ENCODE results near the gene PPP1CC. TPM values are rescaled to one million over a fixed set of nuclear protein-coding genes. Genes with fewer than 3 reads are reported as not detected.
"Not testable (repeated sequence)": the region's sequence is repeated elsewhere in the genome, so short reads cannot be mapped to it uniquely, and the experiment has no call there.

Gene PPP1CC
- total and polyA plus RNA-seq, 2 donors = 110 to 203 TPM

GRCh38 chr12:110726708-110727369 lies 15.9 kb downstream of the PPP1CC start:
- Histone ChIP-seq H3K27ac (ENCODE audit: low read depth) (no peak overlapping the region), H3K4me3 (ENCODE audit: low read depth, low read length) (no peak overlapping the region), H3K4me1 (ENCODE audit: insufficient read depth) (peaks cover 2% of the 10 kb centered on the region), H3K36me3 (ENCODE audit: insufficient read depth) (peaks cover 3% of the 10 kb centered on the region)
- DNase-seq (ENCODE audit: extremely low spot score) = no peak
- WGBS = 91% methylated on average over 9 of the region's 9 CpGs

- H3K27ac ChIP-seq (ENCODE audit: low read depth) = no peak overlapping the region
- peaks cover 3% of the 10 kb centered on the region for H3K36me3 ChIP-seq (ENCODE audit: insufficient read depth)
- WGBS = 94% methylated on average over 4 of the region's 4 CpGs
- no peaks in the 10 kb centered on the region for H3K4me1 ChIP-seq (ENCODE audit: insufficient read depth)
- DNase-seq (ENCODE audit: extremely low spot score) = no peak
- no peak overlapping the region for H3K4me3 ChIP-seq (ENCODE audit: low read depth, low read length)
Observed at GRCh38 chr12:110726028-110726427, 16.7 kb downstream of the PPP1CC start.

- H3K4me1 ChIP-seq (ENCODE audit: insufficient read depth) = no peaks in the 10 kb centered on the region
- no peak for DNase-seq (ENCODE audit: extremely low spot score)
- no peak overlapping the region for H3K27ac ChIP-seq (ENCODE audit: low read depth)
- H3K36me3 ChIP-seq (ENCODE audit: insufficient read depth) = peaks cover 3% of the 10 kb centered on the region
- H3K4me3 ChIP-seq (ENCODE audit: low read depth, low read length) = no peak overlapping the region
- 82% methylated on average over 4 of the region's 4 CpGs for WGBS
Observed at GRCh38 chr12:110725267-110725666, 17.4 kb downstream of the PPP1CC start.

GRCh38 chr12:110722892-110723291 lies 19.8 kb downstream of the PPP1CC start:
- H3K36me3 ChIP-seq (ENCODE audit: insufficient read depth); H3K4me1 ChIP-seq (ENCODE audit: insufficient read depth); DNase-seq (ENCODE audit: extremely low spot score); H3K27ac ChIP-seq (ENCODE audit: low read depth); H3K4me3 ChIP-seq (ENCODE audit: low read depth, low read length): not testable (repeated sequence)
- WGBS = 71% methylated on average over 3 of the region's 3 CpGs

- Histone ChIP-seq H3K4me3 (ENCODE audit: low read depth, low read length) (no peak overlapping the region), H3K27ac (ENCODE audit: low read depth) (no peak overlapping the region), H3K4me1 (ENCODE audit: insufficient read depth) (no peaks in the 10 kb centered on the region), H3K36me3 (ENCODE audit: insufficient read depth) (peaks cover 3% of the 10 kb centered on the region)
- DNase-seq (ENCODE audit: extremely low spot score) = no peak
Observed at GRCh38 chr12:110721570-110721969, 21.1 kb downstream of the PPP1CC start.

- Histone ChIP-seq H3K27ac (ENCODE audit: low read depth) (no peak overlapping the region), H3K4me1 (ENCODE audit: insufficient read depth) (no peaks in the 10 kb centered on the region), H3K4me3 (ENCODE audit: low read depth, low read length) (no peak overlapping the region), H3K36me3 (ENCODE audit: insufficient read depth) (peaks cover 3% of the 10 kb centered on the region)
- no peak for DNase-seq (ENCODE audit: extremely low spot score)
Observed at GRCh38 chr12:110720516-110720915, 22.2 kb downstream of the PPP1CC start.

GRCh38 chr12:110718222-110718908 lies 24.3 kb downstream of the PPP1CC start:
- no peak for DNase-seq (ENCODE audit: extremely low spot score)
- peaks cover 3% of the 10 kb centered on the region for H3K36me3 ChIP-seq (ENCODE audit: insufficient read depth)
- WGBS = 90% methylated on average over 7 of the region's 7 CpGs
- H3K4me3 ChIP-seq (ENCODE audit: low read depth, low read length) = no peak overlapping the region
- H3K4me1 ChIP-seq (ENCODE audit: insufficient read depth) = no peaks in the 10 kb centered on the region
- H3K27ac ChIP-seq (ENCODE audit: low read depth) = no peak overlapping the region

- no peak for DNase-seq (ENCODE audit: extremely low spot score)
- H3K27ac ChIP-seq (ENCODE audit: low read depth) = no peak overlapping the region
- H3K36me3 ChIP-seq (ENCODE audit: insufficient read depth) = no peaks in the 10 kb centered on the region
- 97% methylated on average over 3 of the region's 3 CpGs for WGBS
- H3K4me1 ChIP-seq (ENCODE audit: insufficient read depth) = no peaks in the 10 kb centered on the region
- no peak overlapping the region for H3K4me3 ChIP-seq (ENCODE audit: low read depth, low read length)
Observed at GRCh38 chr12:110717037-110717436, 25.7 kb downstream of the PPP1CC start.

GRCh38 chr12:110708917-110709316 lies 33.8 kb downstream of the PPP1CC start:
- no peak for DNase-seq (ENCODE audit: extremely low spot score)
- WGBS = 98% methylated on average over 4 of the region's 4 CpGs
- H3K36me3 ChIP-seq (ENCODE audit: insufficient read depth) = no peaks in the 10 kb centered on the region
- H3K4me3 ChIP-seq (ENCODE audit: low read depth, low read length) = no peak overlapping the region
- H3K27ac ChIP-seq (ENCODE audit: low read depth) = no peak overlapping the region
- H3K4me1 ChIP-seq (ENCODE audit: insufficient read depth) = no peaks in the 10 kb centered on the region

- H3K36me3 ChIP-seq (ENCODE audit: insufficient read depth) = no peaks in the 10 kb centered on the region
- 64% methylated on average over 3 of the region's 3 CpGs for WGBS
Observed at GRCh38 chr12:110705309-110705708, 37.4 kb downstream of the PPP1CC start.

GRCh38 chr12:110704750-110705149 lies 37.9 kb downstream of the PPP1CC start:
- 37% methylated on average over 5 of the region's 5 CpGs for WGBS
- H3K4me3 ChIP-seq (ENCODE audit: low read depth, low read length) = no peak overlapping the region
- no peak overlapping the region for H3K27ac ChIP-seq (ENCODE audit: low read depth)
- no peaks in the 10 kb centered on the region for H3K4me1 ChIP-seq (ENCODE audit: insufficient read depth)
- DNase-seq (ENCODE audit: extremely low spot score) = no peak
- no peaks in the 10 kb centered on the region for H3K36me3 ChIP-seq (ENCODE audit: insufficient read depth)

More at GRCh38 chr12:110705309-110705708, 37.4 kb downstream of the PPP1CC start:
- Histone ChIP-seq H3K27ac (ENCODE audit: low read depth) (no peak overlapping the region), H3K4me3 (ENCODE audit: low read depth, low read length) (no peak overlapping the region), H3K4me1 (ENCODE audit: insufficient read depth) (no peaks in the 10 kb centered on the region)
- DNase-seq (ENCODE audit: extremely low spot score) = no peak

GRCh38 chr12:110704231-110704630 lies 38.5 kb downstream of the PPP1CC start:
- DNase-seq (ENCODE audit: extremely low spot score) = no peak
- Histone ChIP-seq H3K36me3 (ENCODE audit: insufficient read depth) (no peaks in the 10 kb centered on the region), H3K4me3 (ENCODE audit: low read depth, low read length) (no peak overlapping the region), H3K27ac (ENCODE audit: low read depth) (no peak overlapping the region), H3K4me1 (ENCODE audit: insufficient read depth) (no peaks in the 10 kb centered on the region)
- WGBS = 96% methylated on average over 5 of the region's 5 CpGs

GRCh38 chr12:110702081-110702480 lies 40.6 kb downstream of the PPP1CC start:
- whole genome bisulfite sequencing = 96% methylated on average over 5 of the region's 5 CpGs
- no peak for DNase-seq (ENCODE audit: extremely low spot score)

GRCh38 chr12:110699591-110700445 lies 42.9 kb downstream of the PPP1CC start:
- WGBS = 67% methylated on average over 28 of the region's 28 CpGs
- no peak for DNase-seq (ENCODE audit: extremely low spot score)
- no peak overlapping the region for H3K27ac ChIP-seq (ENCODE audit: low read depth)
- no peaks in the 10 kb centered on the region for H3K36me3 ChIP-seq (ENCODE audit: insufficient read depth)
- no peaks in the 10 kb centered on the region for H3K4me1 ChIP-seq (ENCODE audit: insufficient read depth)
- no peak overlapping the region for H3K4me3 ChIP-seq (ENCODE audit: low read depth, low read length)

More at GRCh38 chr12:110702081-110702480, 40.6 kb downstream of the PPP1CC start:
- Histone ChIP-seq H3K4me1 (ENCODE audit: insufficient read depth) (no peaks in the 10 kb centered on the region), H3K27ac (ENCODE audit: low read depth) (no peak overlapping the region), H3K36me3 (ENCODE audit: insufficient read depth) (no peaks in the 10 kb centered on the region), H3K4me3 (ENCODE audit: low read depth, low read length) (no peak overlapping the region)
